Measurements from ENCODE around the gene TMEM9. TPM values are rescaled to one million over a fixed set of nuclear protein-coding genes. Genes with fewer than 3 reads are reported as not detected.

Gene TMEM9
- total RNA-seq, 2 donors from 2014 or later = 145 to 156 TPM

- H3K4me3 ChIP-seq (ENCODE audit: low read length) = peak overlapping the region; percentile 81
These were observed 15.8 kb upstream of the TMEM9 start for GRCh38 chr1:201169971-201170532.

GRCh38 chr1:201169203-201169602, 14.9 kb upstream of the TMEM9 start:
- Mint-ChIP-seq H3K9me3 (no peaks in the 10 kb centered on the region), H3K4me1 (peaks cover 44% of the 10 kb centered on the region), H3K27ac (peak overlapping the region; percentile 60), H3K36me3 (ENCODE audit: low read depth) (peaks cover 4% of the 10 kb centered on the region), H3K4me3 (no peak overlapping the region), H3K27me3 (ENCODE audit: insufficient read depth) (no peaks in the 10 kb centered on the region)
- Histone ChIP-seq H3K27ac (ENCODE audit: low read depth, low read length) (no peak overlapping the region), H3K9ac (ENCODE audit: extremely low read depth, low read length, poor library complexity, severe bottlenecking) (no peak overlapping the region), H3K9me3 (ENCODE audit: control insufficient read depth, low read length) (no peaks in the 10 kb centered on the region), H3K36me3 (ENCODE audit: control insufficient read depth, insufficient read depth, low read length) (no peaks in the 10 kb centered on the region), H3K27me3 (ENCODE audit: control insufficient read depth, insufficient read depth, low read length, poor library complexity, severe bottlenecking) (no peaks in the 10 kb centered on the region), H3K4me3 (ENCODE audit: low read length) (no peak overlapping the region), H3K4me1 (ENCODE audit: control insufficient read depth, insufficient read depth, low read length) (peaks cover 6% of the 10 kb centered on the region)
- WGBS, 2 experiments (ENCODE audit: insufficient coverage in 1 of 2, insufficient read length in 1 of 2) = 100% methylated on average over 2 to 3 of the region's 3 CpGs
- no peak for TF ChIP-seq CTCF (conservative IDR thresholded peaks at IDR 0.05)
- DNase-seq = no peak

More at GRCh38 chr1:201169971-201170532, 15.8 kb upstream of the TMEM9 start:
- peak overlapping the region; percentile 15 for H3K9ac ChIP-seq (ENCODE audit: extremely low read depth, low read length, poor library complexity, severe bottlenecking)
- peaks cover 45% of the 10 kb centered on the region for H3K4me1 Mint-ChIP-seq
- TF ChIP-seq CTCF (conservative IDR thresholded peaks at IDR 0.05) = no peak
- no peaks in the 10 kb centered on the region for H3K27me3 Mint-ChIP-seq (ENCODE audit: insufficient read depth)
- DNase-seq = no peak
- no peaks in the 10 kb centered on the region for H3K36me3 ChIP-seq (ENCODE audit: control insufficient read depth, insufficient read depth, low read length)
- 86 to 88% methylated on average over 2 of the region's 2 CpGs for WGBS, 2 experiments (ENCODE audit: insufficient coverage in 1 of 2, insufficient read length in 1 of 2)
- peaks cover 4% of the 10 kb centered on the region for H3K36me3 Mint-ChIP-seq (ENCODE audit: low read depth)
- no peaks in the 10 kb centered on the region for H3K9me3 ChIP-seq (ENCODE audit: control insufficient read depth, low read length)
- H3K4me1 ChIP-seq (ENCODE audit: control insufficient read depth, insufficient read depth, low read length) = peaks cover 4% of the 10 kb centered on the region
- H3K27ac Mint-ChIP-seq = peak overlapping the region; percentile 95
- no peaks in the 10 kb centered on the region for H3K9me3 Mint-ChIP-seq
- H3K27me3 ChIP-seq (ENCODE audit: control insufficient read depth, insufficient read depth, low read length, poor library complexity, severe bottlenecking) = no peaks in the 10 kb centered on the region
- no peak overlapping the region for H3K27ac ChIP-seq (ENCODE audit: low read depth, low read length)
- peak overlapping the region; percentile 69 for H3K4me3 Mint-ChIP-seq

GRCh38 chr1:201167041-201167991, 13.0 kb upstream of the TMEM9 start:
- no peak overlapping the region for H3K4me3 ChIP-seq (ENCODE audit: low read length)
- no peak overlapping the region for H3K27ac ChIP-seq (ENCODE audit: low read depth, low read length)
- Mint-ChIP-seq H3K27me3 (ENCODE audit: insufficient read depth) (no peaks in the 10 kb centered on the region), H3K27ac (peak overlapping the region; percentile 36), H3K4me1 (peaks cover 40% of the 10 kb centered on the region), H3K4me3 (no peak overlapping the region), H3K9me3 (no peaks in the 10 kb centered on the region), H3K36me3 (ENCODE audit: low read depth) (peaks cover 4% of the 10 kb centered on the region)
- 85 to 95% methylated on average over 6 to 12 of the region's 13 CpGs for WGBS, 2 experiments (ENCODE audit: insufficient coverage in 1 of 2, insufficient read length in 1 of 2)
- H3K27me3 ChIP-seq (ENCODE audit: control insufficient read depth, insufficient read depth, low read length, poor library complexity, severe bottlenecking) = no peaks in the 10 kb centered on the region
- H3K9ac ChIP-seq (ENCODE audit: extremely low read depth, low read length, poor library complexity, severe bottlenecking) = no peak overlapping the region
- no peak for TF ChIP-seq CTCF (conservative IDR thresholded peaks at IDR 0.05)
- H3K36me3 ChIP-seq (ENCODE audit: control insufficient read depth, insufficient read depth, low read length) = no peaks in the 10 kb centered on the region
- DNase-seq = no peak
- H3K9me3 ChIP-seq (ENCODE audit: control insufficient read depth, low read length) = no peaks in the 10 kb centered on the region
- H3K4me1 ChIP-seq (ENCODE audit: control insufficient read depth, insufficient read depth, low read length) = peaks cover 6% of the 10 kb centered on the region

Data from endodermal cell (in vitro differentiated cells).